ENCODE measurements around the gene NEB.
A peak's percentile ranks its signal among the peaks of the same experiment; 100 is the strongest.

The NEB gene

GRCh38 chr2:151549191-151549590 is 185.1 kb downstream of the NEB start:
- DNase-seq = no peak

DNA sequence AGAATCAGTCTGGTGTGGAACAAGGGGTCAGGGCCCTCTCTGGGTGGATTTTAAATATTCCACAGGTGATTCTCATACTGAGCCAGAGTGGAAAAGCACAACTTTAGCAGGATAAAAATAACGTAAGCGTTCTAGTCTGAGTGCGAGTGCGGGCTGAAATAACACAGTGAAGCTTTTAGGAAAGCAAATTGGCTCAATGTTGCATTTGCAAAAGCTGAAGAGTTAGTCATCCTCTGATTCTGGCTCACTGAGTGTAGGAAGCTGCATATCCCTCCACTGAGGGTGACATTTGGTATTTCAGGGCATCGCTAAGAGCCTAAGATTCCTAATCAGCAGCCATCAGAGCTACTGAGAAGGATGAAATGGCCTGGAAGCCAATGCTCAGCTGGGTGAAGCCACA is 189.8 kb downstream of the NEB start:
- no peak for DNase-seq

DNA sequence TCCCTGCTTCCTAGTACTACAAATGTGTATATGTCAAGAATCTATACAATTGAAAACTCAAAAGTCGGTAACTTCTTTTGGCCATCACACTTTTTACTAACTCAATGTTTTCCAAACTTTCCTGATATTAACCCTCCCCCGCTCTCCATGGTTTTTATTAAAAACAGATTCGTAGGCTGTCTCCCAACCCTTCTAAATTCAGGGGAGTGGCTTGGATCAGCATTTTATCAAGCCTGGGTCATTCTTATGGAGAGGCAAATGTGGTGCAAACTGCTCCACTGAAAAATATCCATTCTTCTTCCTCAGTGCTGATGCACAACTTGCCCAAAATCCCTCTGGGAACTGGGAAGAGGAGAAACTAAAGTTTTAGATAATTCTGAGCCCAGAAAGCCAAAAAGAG is 190.4 kb downstream of the NEB start:
- no peak for DNase-seq

DNA sequence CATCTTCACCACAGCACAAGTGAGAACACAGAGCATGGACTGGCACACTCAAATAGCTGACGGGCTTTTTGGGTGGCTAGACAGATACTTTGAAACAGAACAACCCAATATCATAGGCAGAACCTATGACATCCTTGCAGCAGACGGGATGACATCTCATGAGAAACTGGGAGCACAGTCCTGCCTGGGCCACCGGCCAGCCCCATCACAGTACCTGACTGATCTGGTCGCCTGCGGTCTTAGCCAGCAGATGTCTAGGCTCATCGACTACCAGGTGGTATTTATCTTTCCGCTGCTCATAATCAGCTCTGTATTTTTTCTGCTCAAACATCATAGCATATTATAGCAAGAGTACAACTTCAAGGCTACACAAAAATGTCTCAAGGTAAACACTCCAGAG is 200.3 kb downstream of the NEB start:
- DNase-seq = no peak

- no peak for DNase-seq
Observed at GRCh38 chr2:151533127-151533526, 201.1 kb downstream of the NEB start.

DNA sequence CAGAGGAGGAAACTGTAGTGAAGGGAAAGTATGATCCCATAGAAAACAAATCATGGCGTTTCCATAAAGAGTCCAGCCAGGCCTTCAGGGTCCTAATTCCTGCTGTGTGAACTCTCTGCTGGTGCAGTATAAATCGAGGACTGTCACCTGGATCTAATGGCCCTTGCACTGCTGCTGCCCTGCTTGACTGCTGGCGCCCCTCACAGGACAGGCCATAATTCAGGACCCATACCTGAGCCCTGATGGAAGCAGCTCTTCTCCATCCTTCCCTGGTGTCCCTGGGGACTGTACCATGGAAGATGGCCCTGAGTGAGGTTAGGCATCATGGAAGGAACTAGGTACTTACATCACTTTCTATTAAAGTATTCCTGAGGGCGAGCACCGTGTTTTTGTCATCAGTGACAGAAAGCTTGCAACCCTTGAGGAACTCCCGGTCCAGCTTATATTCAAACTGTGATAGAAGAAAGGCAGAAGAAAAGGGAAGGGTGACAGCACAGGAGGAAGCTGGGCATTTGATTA is 207.6 kb downstream of the NEB start:
- no peak for DNase-seq

DNA sequence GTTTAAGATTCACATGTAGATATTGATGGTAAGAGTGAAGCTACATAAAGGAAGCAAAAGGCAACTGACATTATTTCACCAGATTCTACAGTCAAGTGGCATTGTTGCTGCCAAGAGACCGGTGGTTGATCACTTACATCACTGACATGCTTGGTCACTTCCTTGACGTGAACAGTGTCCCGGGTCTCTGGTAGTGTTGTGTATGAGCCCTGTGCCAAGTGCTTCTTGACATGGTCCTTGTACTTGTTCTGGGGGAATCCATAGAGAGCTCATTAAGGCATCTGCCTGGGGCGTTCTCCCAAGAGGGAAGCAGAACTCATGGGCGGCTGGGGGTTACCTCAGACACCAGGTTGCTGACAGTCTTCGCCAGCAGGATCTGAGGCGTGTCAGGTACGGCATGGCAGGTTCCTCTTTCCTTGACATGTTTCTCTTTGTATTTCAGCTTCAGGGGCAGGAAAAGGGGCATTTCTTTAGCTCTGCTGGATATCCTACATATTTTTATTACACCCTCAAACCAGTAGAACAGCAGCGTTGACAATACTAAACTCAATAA is 208.4 kb downstream of the NEB start:
- no peak for DNase-seq

DNA sequence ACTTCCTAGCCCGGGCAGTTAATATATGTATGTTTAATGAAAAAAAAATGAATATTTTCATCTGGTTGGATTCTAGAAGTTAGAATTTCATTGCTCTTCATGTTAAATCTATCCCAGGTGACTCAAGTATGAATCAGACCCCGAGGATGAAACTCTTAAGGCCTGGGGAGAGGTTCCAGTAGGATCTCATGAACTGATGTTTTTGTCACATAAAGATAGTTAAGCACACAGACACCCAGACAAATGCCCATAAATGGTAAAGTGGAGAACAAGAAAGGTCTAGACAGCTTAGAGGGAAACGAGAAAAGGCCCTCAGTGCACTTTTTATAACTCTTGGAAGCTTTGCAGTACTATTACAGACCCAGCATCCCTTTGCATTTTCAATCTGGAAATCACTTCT is 210.4 kb downstream of the NEB start:
- DNase-seq = no peak

DNA sequence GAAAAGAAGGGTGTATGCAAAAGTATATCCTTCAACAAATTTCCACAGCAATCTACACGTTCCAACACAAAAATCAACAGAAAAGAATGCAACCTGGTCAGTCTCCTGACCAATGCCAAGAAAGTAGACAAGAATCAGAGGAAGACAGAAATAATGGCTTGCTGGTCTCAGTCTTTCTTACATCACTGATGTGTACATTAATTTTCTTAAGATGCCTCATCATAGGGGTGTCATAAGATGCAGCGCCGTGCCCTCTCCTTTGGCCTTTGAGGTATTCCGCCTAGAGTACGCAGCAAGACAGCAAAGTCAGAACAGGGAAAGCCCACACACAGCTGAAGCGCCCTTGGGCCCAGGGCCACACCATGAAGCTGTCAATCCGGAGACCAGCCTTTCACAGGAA is 211.7 kb downstream of the NEB start:
- no peak for DNase-seq

- no peak for DNase-seq
Observed at GRCh38 chr2:151520976-151521375, 213.3 kb downstream of the NEB start.

DNA sequence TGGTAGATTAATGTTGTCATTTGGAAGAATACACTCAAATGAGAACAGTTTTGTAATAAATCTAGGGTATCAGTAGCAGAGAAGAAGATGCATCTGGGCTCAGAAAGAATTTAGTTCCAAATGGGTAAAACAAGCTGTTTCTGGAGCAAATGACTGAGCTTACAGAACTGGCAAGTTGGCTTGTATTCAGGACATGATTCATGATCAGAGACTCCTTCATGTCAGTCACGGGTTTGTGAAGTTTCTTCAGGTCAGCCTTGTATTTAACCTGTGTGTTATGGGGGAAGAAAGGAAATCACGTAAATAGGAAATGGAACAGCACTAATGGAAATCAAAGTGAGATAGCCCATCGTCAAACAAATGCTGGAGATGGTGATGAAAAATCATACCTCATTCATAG is 215.5 kb downstream of the NEB start:
- no peak for DNase-seq

- DNase-seq = no peak
Observed at GRCh38 chr2:151508519-151508918, 225.8 kb downstream of the NEB start.

DNA sequence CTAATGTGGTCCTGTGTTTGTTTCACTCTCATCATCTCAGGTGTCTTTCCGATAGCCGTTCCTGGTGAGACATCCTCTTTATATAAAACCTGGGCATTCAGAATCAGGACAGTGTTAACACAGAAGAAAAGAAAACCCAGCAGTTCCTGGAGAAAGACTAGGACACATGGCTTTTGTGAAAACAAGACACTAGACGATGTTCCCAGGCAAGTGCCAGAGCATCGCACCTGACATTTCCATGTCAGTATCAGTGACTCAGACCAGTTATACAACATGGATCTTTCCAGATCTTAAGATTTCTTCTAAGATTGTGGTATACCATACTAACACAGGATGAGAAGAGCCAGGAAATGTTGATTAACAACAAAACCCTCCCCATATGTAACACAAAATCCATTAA is 228.1 kb downstream of the NEB start:
- no peak for DNase-seq

DNA sequence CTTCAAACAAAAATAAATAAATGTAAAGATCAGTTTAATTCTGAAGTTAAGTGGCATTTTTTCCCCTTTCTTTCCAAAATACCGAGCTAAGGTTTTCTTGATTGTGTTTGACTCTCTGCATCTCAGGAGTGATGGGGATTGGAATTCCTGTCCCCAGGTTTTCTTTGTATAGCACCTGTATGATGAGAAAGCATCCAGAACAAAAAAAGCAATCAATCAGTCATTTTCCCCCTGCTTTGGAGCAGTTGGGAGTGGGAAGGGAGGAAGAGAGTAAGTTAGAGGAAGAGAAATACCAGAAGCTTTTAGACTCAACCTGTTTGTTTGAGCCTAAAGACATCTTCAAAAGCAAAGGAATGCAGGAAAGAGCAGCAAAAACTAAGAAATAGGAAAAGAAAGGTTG is 236.1 kb downstream of the NEB start:
- DNase-seq = no peak

GRCh38 chr2:151491496-151491895 is 242.8 kb downstream of the NEB start:
- no peak for DNase-seq

- no peak for DNase-seq
Observed at GRCh38 chr2:151490276-151490675, 244.0 kb downstream of the NEB start.

GRCh38 chr2:151486053-151486452 is 248.2 kb downstream of the NEB start:
- DNase-seq = no peak

- DNase-seq = no peak
Observed at GRCh38 chr2:151484100-151484499, 250.2 kb downstream of the NEB start.

GRCh38 chr2:151483546-151483945 is 250.7 kb downstream of the NEB start:
- no peak for DNase-seq

DNA sequence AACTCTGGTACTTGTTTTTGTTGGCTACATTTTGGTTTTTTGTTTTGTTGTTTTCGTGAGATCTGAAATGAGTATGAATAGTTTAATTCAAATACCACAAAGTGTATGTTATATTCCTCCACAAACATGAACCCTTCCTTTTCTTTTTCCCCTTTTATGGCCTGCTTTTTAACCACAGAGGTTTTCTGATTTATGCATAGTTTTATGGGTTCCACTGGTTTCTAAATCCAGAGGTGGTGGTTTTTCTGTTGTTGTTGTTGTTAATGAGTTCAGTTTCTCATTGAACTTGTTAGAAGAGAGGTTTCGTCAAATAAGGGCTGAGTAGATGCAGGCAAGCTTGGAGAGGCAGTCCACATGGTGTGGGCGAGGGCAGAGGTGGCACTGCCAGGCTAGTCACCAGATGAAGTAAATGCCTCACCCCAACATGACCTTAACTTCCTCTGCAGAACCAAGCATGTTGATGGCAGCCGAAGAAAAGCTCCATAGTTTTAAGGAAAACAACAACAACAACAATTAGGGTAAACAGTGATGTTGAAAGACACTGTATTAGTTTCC is 252.0 kb downstream of the NEB start:
- peak; percentile 14 to 18 for DNase-seq

- peak; percentile 17 to 19 for DNase-seq
Observed at GRCh38 chr2:151481744-151482143, 252.5 kb downstream of the NEB start.

- DNase-seq = no peak
Observed at GRCh38 chr2:151478011-151478410, 256.3 kb downstream of the NEB start.

GRCh38 chr2:151476287-151476686 is 258.0 kb downstream of the NEB start:
- DNase-seq = no peak

DNA sequence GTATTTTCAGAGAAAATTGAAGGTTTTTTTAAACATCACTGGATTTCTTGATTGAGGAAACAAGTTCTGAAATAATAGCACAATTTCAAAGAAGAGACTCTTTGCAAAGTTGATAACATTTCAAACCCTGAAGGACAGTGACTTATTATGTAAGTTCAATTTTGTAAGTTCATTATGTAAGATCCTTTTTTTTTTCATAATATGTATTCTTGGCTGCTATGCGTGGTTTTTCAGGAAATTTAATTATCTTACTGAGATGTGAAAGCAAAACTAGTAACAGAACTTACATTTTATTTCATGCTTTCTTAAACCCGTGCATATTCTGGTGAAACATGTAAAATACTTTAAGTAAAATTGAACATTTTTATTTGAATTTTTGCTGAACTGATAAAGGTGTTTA is 259.2 kb downstream of the NEB start:
- no peak for DNase-seq

DNA sequence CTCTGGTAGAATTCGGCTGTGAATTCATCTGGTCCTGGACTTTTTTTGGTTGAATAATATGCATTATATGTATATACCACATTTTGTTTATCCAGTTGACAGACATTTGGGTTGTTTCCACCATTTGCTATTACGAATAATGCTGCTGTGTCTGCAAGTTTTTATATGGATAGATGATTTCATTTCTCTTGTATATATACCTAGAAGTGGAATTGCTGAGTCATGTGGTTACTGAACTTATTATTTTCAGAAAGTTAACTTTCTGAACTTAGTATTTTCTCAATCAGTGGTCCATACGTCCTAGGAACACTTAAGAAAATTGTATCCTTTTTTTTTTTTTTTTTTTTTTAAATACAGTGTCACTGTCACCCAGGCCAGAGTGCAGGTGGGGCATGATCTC is 261.3 kb downstream of the NEB start:
- DNase-seq = no peak
